HG03196 (cell line): ENCODE data around the gene MAOB.

Experiments used
- ATAC-seq: cut with Tn5 transposase; IDR thresholded peaks from one replicate; pipeline ENCODE4 v1.9.1; 2021; ENCODE audit not compliant: unreplicated experiment

MAOB gene

GRCh38 chrX:43718081-43718480, 164.2 kb downstream of the MAOB start:
- ATAC-seq = no peak

GRCh38 chrX:43717161-43717560, 165.1 kb downstream of the MAOB start:
- no peak for ATAC-seq

GRCh38 chrX:43716696-43717095, 165.6 kb downstream of the MAOB start:
- ATAC-seq = no peak
